Activated CD4-positive, alpha-beta T cell treated with anti-CD3 and anti-CD28 coated beads, Interleukin-2, amount 10 ng/mL, durations not matched to agents 7 days and 5 days (primary cell): ENCODE data around the gene TWF2. TPM values are rescaled to one million over a fixed set of nuclear protein-coding genes. Genes with fewer than 3 reads are reported as not detected.

Source experiments
- CTCF ChIA-PET: fragments of 350-600 bp; sonication (Branson Sonifier 250); formaldehyde crosslinking; loops from one replicate; lab custom pipeline; 2021; ENCODE audit warnings: antibody characterized with exemption; lab: Charles Lee
- POLR2A ChIA-PET: fragments of 350-600 bp; sonication (Branson Sonifier 250); formaldehyde crosslinking; loops from one replicate; lab custom pipeline; 2021; ENCODE audit warnings: antibody characterized with exemption; lab: Charles Lee
- DNase-seq: peaks from one replicate; pipeline ENCODE4 v3.0.0-alpha.2; 2020
- H3K27ac Mint-ChIP-seq: one replicate; pipeline ENCODE4 v1.8.0; 2021; ENCODE audit warnings: mild to moderate bottlenecking, moderate library complexity, mixed read lengths
- H3K27me3 Mint-ChIP-seq: one replicate; pipeline ENCODE4 v1.8.0; 2021; ENCODE audit warnings: mixed read lengths
- H3K36me3 Mint-ChIP-seq: one replicate; pipeline ENCODE4 v1.8.0; 2021; ENCODE audit warnings: low read depth, mixed read lengths
- H3K4me1 Mint-ChIP-seq: one replicate; pipeline ENCODE4 v1.8.0; 2021; ENCODE audit warnings: mixed read lengths
- H3K4me3 Mint-ChIP-seq: one replicate; pipeline ENCODE4 v1.8.0; 2021; ENCODE audit warnings: mild to moderate bottlenecking, moderate library complexity, mixed read lengths
- H3K9me3 Mint-ChIP-seq: one replicate; pipeline ENCODE4 v1.8.0; 2021; ENCODE audit warnings: mixed read lengths
- total RNA-seq, 2 experiments: library from RNA; stranded (reverse); gene quantifications; one replicate each; pipeline ENCODE4 v1.2.3, GENCODE V29; 2021

The TWF2 gene
- total RNA-seq, 2 experiments from 2014 or later, result 117 to 119 TPM

DNA sequence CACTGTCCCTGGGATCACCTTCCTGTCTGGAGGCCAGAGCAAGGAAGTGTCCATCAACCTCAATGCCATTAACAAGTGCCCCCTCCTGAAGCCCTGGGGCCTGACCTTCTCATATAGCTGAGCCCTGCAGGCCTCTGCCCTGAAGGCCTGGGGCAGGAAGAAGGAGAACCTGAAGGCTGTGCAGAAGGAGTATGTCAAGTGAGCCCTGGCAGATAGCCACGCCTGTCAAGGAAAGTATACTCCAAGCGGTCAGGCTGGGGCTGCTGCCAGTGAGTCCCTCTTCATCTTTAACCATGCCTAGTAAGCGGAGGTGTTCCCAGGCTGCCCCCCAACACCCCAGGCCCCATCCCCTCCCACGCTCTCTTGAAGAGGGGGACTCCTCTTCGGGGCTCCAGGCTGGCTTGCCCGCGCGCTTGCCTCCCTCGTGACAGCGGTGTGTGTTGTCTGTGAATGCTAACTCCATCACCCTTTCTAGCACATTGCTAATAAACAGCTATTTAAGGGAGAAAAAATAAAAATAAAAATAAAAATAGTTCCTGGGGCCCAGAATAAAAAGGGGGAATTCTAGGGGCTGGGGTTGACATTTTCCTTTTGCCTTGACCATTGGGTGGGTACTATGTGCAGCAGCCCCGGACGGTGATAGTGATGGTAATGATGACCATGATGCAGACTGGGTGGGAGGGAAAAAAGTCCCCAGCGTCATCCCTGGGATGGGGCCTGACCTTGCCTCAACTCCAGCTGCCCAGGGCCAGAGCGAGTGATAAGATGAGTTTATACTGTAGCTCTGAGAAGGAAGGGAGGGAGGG, 44.3 kb downstream of the TWF2 start:
- Mint-ChIP-seq H3K27ac (no peak overlapping the region), H3K9me3 (no peaks in the 10 kb centered on the region), H3K27me3 (no peaks in the 10 kb centered on the region), H3K4me3 (no peak overlapping the region), H3K4me1 (peaks cover 32% of the 10 kb centered on the region), H3K36me3 (peaks cover 7% of the 10 kb centered on the region)
- POLR2A ChIA-PET, result no interaction called here
- DNase-seq, result no peak
- CTCF ChIA-PET, result interaction anchor here (1.0 to 1.4 kb wide), 2 partner anchors 11 to 12 kb away, joined by 3 to 5 read pairs; no protein-coding TSS in a partner anchor

DNA sequence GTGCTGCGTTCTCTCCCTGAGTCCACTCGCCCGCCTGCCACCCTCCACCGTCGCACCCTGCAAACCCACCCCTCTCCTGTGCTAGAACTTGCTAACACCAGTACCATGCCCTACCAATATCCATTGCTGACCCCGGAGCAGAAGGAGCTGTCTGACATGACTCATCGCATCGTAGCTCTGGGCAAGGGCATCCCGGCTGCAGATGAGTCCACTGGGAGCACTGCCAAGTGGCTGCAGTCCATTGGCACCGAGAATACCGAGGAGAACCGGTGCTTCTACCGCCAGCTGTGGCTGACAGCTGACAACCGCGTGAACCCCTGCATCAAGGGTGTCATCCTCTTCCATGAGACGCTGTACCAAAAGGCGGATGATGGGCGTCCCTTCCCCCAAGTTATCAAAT, 45.9 kb downstream of the TWF2 start:
- ChIA-PET CTCF (interaction anchor here (0.5 to 1.6 kb wide), 3 partner anchors 8 to 18 kb away, joined by 3 to 8 read pairs (median 4); no protein-coding TSS in a partner anchor), POLR2A (no interaction called here)
- DNase-seq, result no peak
- no peak overlapping the region for H3K4me3 Mint-ChIP-seq
- H3K9me3 Mint-ChIP-seq, result no peaks in the 10 kb centered on the region
- H3K27ac Mint-ChIP-seq, result no peak overlapping the region
- H3K27me3 Mint-ChIP-seq, result no peaks in the 10 kb centered on the region
- peaks cover 27% of the 10 kb centered on the region for H3K4me1 Mint-ChIP-seq
- no peaks in the 10 kb centered on the region for H3K36me3 Mint-ChIP-seq

GRCh38 chr3:52191663-52192062, 47.3 kb downstream of the TWF2 start:
- H3K9me3 Mint-ChIP-seq, result no peaks in the 10 kb centered on the region
- ChIA-PET POLR2A (no interaction called here), CTCF (no interaction called here)
- no peak overlapping the region for H3K27ac Mint-ChIP-seq
- no peaks in the 10 kb centered on the region for H3K36me3 Mint-ChIP-seq
- H3K4me3 Mint-ChIP-seq, result no peak overlapping the region
- DNase-seq, result no peak
- H3K4me1 Mint-ChIP-seq, result peaks cover 16% of the 10 kb centered on the region
- H3K27me3 Mint-ChIP-seq, result no peaks in the 10 kb centered on the region

- ChIA-PET CTCF (interaction anchor here (1.9 kb wide), 1 partner anchor 20 kb away, joined by 5 read pairs; no protein-coding TSS in a partner anchor), POLR2A (no interaction called here)
- H3K4me3 Mint-ChIP-seq, result no peak overlapping the region
- no peaks in the 10 kb centered on the region for H3K27me3 Mint-ChIP-seq
- no peak overlapping the region for H3K27ac Mint-ChIP-seq
- H3K36me3 Mint-ChIP-seq, result no peaks in the 10 kb centered on the region
- peaks cover 10% of the 10 kb centered on the region for H3K4me1 Mint-ChIP-seq
- no peaks in the 10 kb centered on the region for H3K9me3 Mint-ChIP-seq
- no peak for DNase-seq
Measured at GRCh38 chr3:52190294-52191074, 48.5 kb downstream of the TWF2 start.

DNA sequence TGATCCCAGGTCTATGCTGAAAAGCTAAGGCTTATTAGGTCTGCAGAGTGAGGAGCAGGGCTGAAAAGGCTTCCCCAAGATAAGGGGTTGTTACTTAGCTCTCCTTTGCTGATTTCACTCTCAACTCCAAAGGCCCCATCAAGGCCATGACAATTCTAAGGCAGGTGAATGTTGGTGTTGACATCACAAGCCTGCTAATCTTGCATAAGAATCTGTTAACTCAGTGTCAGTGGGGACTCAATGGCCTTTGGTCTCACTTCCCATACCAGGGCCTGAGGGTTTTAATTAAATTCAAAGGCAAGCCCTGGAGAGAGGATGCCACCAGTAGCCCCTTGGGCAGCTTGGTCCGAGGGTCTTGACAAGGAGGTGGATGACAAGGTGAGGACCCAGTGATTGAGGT, 50.4 kb downstream of the TWF2 start:
- ChIA-PET CTCF (interaction anchor here (0.8 to 1.2 kb wide), 2 partner anchors 10 to 13 kb away, joined by 4 to 5 read pairs; no protein-coding TSS in a partner anchor), POLR2A (no interaction called here)
- H3K27me3 Mint-ChIP-seq, result no peaks in the 10 kb centered on the region
- H3K4me1 Mint-ChIP-seq, result peaks cover 10% of the 10 kb centered on the region
- H3K9me3 Mint-ChIP-seq, result no peaks in the 10 kb centered on the region
- DNase-seq, result no peak
- H3K36me3 Mint-ChIP-seq, result no peaks in the 10 kb centered on the region
- no peak overlapping the region for H3K4me3 Mint-ChIP-seq
- H3K27ac Mint-ChIP-seq, result no peak overlapping the region

DNA sequence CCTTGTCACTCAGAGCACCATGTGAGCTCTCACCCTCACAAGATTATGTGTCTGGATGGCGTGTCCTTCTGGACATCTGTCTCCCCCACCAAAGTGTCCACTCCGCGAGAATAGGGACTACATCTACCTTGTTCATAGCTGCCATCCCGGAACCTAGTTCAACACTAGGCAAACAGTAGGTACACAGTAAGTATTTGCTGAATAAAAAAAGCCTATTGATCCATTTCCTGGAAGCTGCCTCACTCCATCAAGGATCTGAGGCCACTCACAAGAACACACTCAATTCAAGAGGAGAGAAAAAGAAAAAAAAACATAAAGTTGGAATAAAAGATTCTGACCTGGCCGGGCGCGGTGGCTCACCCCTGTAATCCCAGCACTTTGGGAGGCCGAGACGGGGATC, 52.2 kb downstream of the TWF2 start:
- no peak for DNase-seq
- no peaks in the 10 kb centered on the region for H3K36me3 Mint-ChIP-seq
- H3K27me3 Mint-ChIP-seq, result no peaks in the 10 kb centered on the region
- CTCF ChIA-PET, result interaction anchor here (0.7 to 1.3 kb wide), 4 partner anchors 14 to 245 kb away, joined by 3 to 4 read pairs (median 4); partner anchors contain the start of gene RRP9
- POLR2A ChIA-PET, result no interaction called here
- peaks cover 15% of the 10 kb centered on the region for H3K4me1 Mint-ChIP-seq
- H3K4me3 Mint-ChIP-seq, result no peak overlapping the region
- H3K27ac Mint-ChIP-seq, result no peak overlapping the region
- H3K9me3 Mint-ChIP-seq, result no peaks in the 10 kb centered on the region

- peaks cover 15% of the 10 kb centered on the region for H3K4me1 Mint-ChIP-seq
- CTCF ChIA-PET, result interaction anchor here (0.9 to 1.1 kb wide), 2 partner anchors 13 to 29 kb away, joined by 3 read pairs; no protein-coding TSS in a partner anchor
- POLR2A ChIA-PET, result no interaction called here
Measured at GRCh38 chr3:52185837-52186236, 53.1 kb downstream of the TWF2 start.

GRCh38 chr3:52185311-52185710, 53.6 kb downstream of the TWF2 start:
- POLR2A ChIA-PET, result no interaction called here
- Mint-ChIP-seq H3K27me3 (no peaks in the 10 kb centered on the region), H3K9me3 (no peaks in the 10 kb centered on the region), H3K36me3 (no peaks in the 10 kb centered on the region), H3K4me3 (no peak overlapping the region), H3K4me1 (peaks cover 15% of the 10 kb centered on the region), H3K27ac (no peak overlapping the region)
- CTCF ChIA-PET, result interaction anchor here (0.9 kb wide), 1 partner anchor 29 kb away, joined by 3 read pairs; no protein-coding TSS in a partner anchor
- DNase-seq, result no peak

More at GRCh38 chr3:52185837-52186236, 53.1 kb downstream of the TWF2 start:
- Mint-ChIP-seq H3K27me3 (no peaks in the 10 kb centered on the region), H3K4me3 (no peak overlapping the region), H3K9me3 (no peaks in the 10 kb centered on the region), H3K36me3 (no peaks in the 10 kb centered on the region), H3K27ac (no peak overlapping the region)
- no peak for DNase-seq

GRCh38 chr3:52184690-52185089, 54.3 kb downstream of the TWF2 start:
- ChIA-PET CTCF (interaction anchor here (3.5 kb wide), 1 partner anchor 14 kb away, joined by 15 read pairs; no protein-coding TSS in a partner anchor), POLR2A (no interaction called here)
- H3K4me1 Mint-ChIP-seq, result peaks cover 12% of the 10 kb centered on the region
- H3K27me3 Mint-ChIP-seq, result no peaks in the 10 kb centered on the region
- no peaks in the 10 kb centered on the region for H3K9me3 Mint-ChIP-seq
- H3K27ac Mint-ChIP-seq, result no peak overlapping the region
- DNase-seq, result no peak
- no peak overlapping the region for H3K4me3 Mint-ChIP-seq
- H3K36me3 Mint-ChIP-seq, result no peaks in the 10 kb centered on the region

GRCh38 chr3:52183786-52184445, 55.0 kb downstream of the TWF2 start:
- CTCF ChIA-PET, result interaction anchor here (0.6 to 3.5 kb wide), 7 partner anchors 9 to 229 kb away, joined by 3 to 15 read pairs (median 3); no protein-coding TSS in a partner anchor
- no peaks in the 10 kb centered on the region for H3K9me3 Mint-ChIP-seq
- no peaks in the 10 kb centered on the region for H3K36me3 Mint-ChIP-seq
- no peak overlapping the region for H3K27ac Mint-ChIP-seq
- POLR2A ChIA-PET, result no interaction called here
- no peak overlapping the region for H3K4me3 Mint-ChIP-seq
- H3K4me1 Mint-ChIP-seq, result peaks cover 7% of the 10 kb centered on the region
- no peaks in the 10 kb centered on the region for H3K27me3 Mint-ChIP-seq
- DNase-seq, result no peak

GRCh38 chr3:52182691-52183090, 56.3 kb downstream of the TWF2 start:
- ChIA-PET POLR2A (no interaction called here), CTCF (interaction anchor here (0.5 to 3.5 kb wide), 8 partner anchors 8 to 167 kb away, joined by 3 to 15 read pairs (median 4); no protein-coding TSS in a partner anchor)
- H3K27ac Mint-ChIP-seq, result no peak overlapping the region
- no peak overlapping the region for H3K4me3 Mint-ChIP-seq
- no peaks in the 10 kb centered on the region for H3K9me3 Mint-ChIP-seq
- no peaks in the 10 kb centered on the region for H3K36me3 Mint-ChIP-seq
- H3K4me1 Mint-ChIP-seq, result peaks cover 5% of the 10 kb centered on the region
- no peaks in the 10 kb centered on the region for H3K27me3 Mint-ChIP-seq
- no peak for DNase-seq

- H3K27me3 Mint-ChIP-seq, result no peaks in the 10 kb centered on the region
- no peak overlapping the region for H3K4me3 Mint-ChIP-seq
- H3K4me1 Mint-ChIP-seq, result peaks cover 5% of the 10 kb centered on the region
- ChIA-PET CTCF (interaction anchor here (0.6 to 3.5 kb wide), 5 partner anchors 11 to 25 kb away, joined by 3 to 15 read pairs (median 3); no protein-coding TSS in a partner anchor), POLR2A (no interaction called here)
- no peak overlapping the region for H3K27ac Mint-ChIP-seq
- H3K36me3 Mint-ChIP-seq, result no peaks in the 10 kb centered on the region
- no peaks in the 10 kb centered on the region for H3K9me3 Mint-ChIP-seq
- DNase-seq, result no peak
Measured at GRCh38 chr3:52182196-52182595, 56.8 kb downstream of the TWF2 start.
